A549 (cell line): ENCODE measurements around the gene RAPGEF6.

ENCODE experiments used
- CHD2 ChIP-seq: fragments of 150-350 bp; IDR thresholded peaks from 2 replicates; pipeline ENCODE4 v1.6.1; 2014; ENCODE audit warnings: low read length; ENCODE audit not compliant: partially characterized antibody
- EP300 ChIP-seq, 2 experiments: fragments of >200 bp; sonication (Bioruptor Twin); formaldehyde crosslinking; IDR thresholded peaks; 2 replicates in 1 of 2; 3 replicates in 1 of 2; pipeline ENCODE4 v1.6.1; 2016 to 2017
- ESRRA ChIP-seq: fragments of 150-350 bp; IDR thresholded peaks from 2 replicates; pipeline ENCODE4 v1.6.1; 2014; ENCODE audit warnings: mild to moderate bottlenecking, low read length, borderline replicate concordance
- HOXB13 ChIP-seq: fragments of 250-450 bp; sonication (Bioruptor Pico); IDR thresholded peaks from 2 replicates; pipeline ENCODE4 v1.5.0; 2020; ENCODE audit warnings: low read depth, mild to moderate bottlenecking, moderate library complexity
- KDM1A ChIP-seq: fragments of 200-600 bp; sonication (generic); IDR thresholded peaks from 2 replicates; pipeline ENCODE4 v1.6.1; 2016; ENCODE audit warnings: low read depth, mild to moderate bottlenecking
- MAFK ChIP-seq: fragments of 450-650 bp; IDR thresholded peaks from 2 replicates; pipeline ENCODE4 v1.6.1; 2014; ENCODE audit not compliant: partially characterized antibody
- MAZ ChIP-seq: fragments of 150-350 bp; IDR thresholded peaks from 2 replicates; pipeline ENCODE4 v1.6.1; 2014; ENCODE audit warnings: antibody characterized with exemption, low read depth, low read length, borderline replicate concordance
- TF ChIP-seq, protein P1 (sequence below): fragments of >200 bp; sonication (Bioruptor Twin); formaldehyde crosslinking; IDR thresholded peaks from 3 replicates; pipeline ENCODE4 v1.5.1; 2016
- TF ChIP-seq, protein P2 (sequence below): IDR thresholded peaks from 2 replicates; pipeline ENCODE4 v1.6.1; 2012
- TF ChIP-seq, protein P3 (sequence below): fragments of 250-450 bp; sonication (Bioruptor Pico); IDR thresholded peaks from 2 replicates; pipeline ENCODE4 v1.5.0; 2020; ENCODE audit warnings: low read depth, mild to moderate bottlenecking, moderate library complexity

DNA sequence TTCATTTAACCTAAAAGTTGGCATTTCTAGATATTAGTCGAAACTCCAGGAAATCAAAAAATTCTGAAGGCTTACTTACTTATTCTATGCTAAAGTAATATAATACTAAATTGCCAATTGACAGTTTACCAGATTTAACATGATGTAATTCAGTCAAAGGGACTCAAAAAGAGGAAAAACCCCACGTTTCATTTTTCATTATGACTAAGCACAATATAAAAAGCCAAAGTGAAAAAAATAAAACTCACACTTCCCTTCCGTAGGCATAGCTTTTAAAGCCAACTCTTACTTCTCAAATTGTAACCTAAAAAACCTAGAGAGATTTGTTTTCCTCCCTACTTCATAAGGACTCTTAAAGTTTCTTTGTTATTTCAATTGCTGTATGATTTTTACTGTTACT, 146.6 kb downstream of the RAPGEF6 start:
- no peak for TF ChIP-seq EP300 (IDR thresholded peaks at IDR 0.05)
- no peak for TF ChIP-seq MAFK
- TF ChIP-seq, protein P1, sequence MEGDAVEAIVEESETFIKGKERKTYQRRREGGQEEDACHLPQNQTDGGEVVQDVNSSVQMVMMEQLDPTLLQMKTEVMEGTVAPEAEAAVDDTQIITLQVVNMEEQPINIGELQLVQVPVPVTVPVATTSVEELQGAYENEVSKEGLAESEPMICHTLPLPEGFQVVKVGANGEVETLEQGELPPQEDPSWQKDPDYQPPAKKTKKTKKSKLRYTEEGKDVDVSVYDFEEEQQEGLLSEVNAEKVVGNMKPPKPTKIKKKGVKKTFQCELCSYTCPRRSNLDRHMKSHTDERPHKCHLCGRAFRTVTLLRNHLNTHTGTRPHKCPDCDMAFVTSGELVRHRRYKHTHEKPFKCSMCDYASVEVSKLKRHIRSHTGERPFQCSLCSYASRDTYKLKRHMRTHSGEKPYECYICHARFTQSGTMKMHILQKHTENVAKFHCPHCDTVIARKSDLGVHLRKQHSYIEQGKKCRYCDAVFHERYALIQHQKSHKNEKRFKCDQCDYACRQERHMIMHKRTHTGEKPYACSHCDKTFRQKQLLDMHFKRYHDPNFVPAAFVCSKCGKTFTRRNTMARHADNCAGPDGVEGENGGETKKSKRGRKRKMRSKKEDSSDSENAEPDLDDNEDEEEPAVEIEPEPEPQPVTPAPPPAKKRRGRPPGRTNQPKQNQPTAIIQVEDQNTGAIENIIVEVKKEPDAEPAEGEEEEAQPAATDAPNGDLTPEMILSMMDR, result no peak
- TF ChIP-seq CHD2, result no peak
- no peak for TF ChIP-seq KDM1A
- TF ChIP-seq, protein P2, sequence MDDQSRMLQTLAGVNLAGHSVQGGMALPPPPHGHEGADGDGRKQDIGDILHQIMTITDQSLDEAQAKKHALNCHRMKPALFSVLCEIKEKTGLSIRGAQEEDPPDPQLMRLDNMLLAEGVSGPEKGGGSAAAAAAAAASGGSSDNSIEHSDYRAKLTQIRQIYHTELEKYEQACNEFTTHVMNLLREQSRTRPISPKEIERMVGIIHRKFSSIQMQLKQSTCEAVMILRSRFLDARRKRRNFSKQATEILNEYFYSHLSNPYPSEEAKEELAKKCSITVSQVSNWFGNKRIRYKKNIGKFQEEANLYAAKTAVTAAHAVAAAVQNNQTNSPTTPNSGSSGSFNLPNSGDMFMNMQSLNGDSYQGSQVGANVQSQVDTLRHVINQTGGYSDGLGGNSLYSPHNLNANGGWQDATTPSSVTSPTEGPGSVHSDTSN, result no peak
- TF ChIP-seq MAZ, result no peak
- no peak for TF ChIP-seq HOXB13 (CRISPR knock-in tag)
- TF ChIP-seq, protein P3, sequence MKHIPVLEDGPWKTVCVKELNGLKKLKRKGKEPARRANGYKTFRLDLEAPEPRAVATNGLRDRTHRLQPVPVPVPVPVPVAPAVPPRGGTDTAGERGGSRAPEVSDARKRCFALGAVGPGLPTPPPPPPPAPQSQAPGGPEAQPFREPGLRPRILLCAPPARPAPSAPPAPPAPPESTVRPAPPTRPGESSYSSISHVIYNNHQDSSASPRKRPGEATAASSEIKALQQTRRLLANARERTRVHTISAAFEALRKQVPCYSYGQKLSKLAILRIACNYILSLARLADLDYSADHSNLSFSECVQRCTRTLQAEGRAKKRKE (CRISPR knock-in tag), result no peak
- TF ChIP-seq ESRRA, result no peak
